ENCODE measurements around the gene MYBBP1A. TPM values are rescaled to one million over a fixed set of nuclear protein-coding genes. Genes with fewer than 3 reads are reported as not detected.

MYBBP1A gene
- total RNA-seq, 1 experiment from 2014 or later, result 130 TPM

DNA sequence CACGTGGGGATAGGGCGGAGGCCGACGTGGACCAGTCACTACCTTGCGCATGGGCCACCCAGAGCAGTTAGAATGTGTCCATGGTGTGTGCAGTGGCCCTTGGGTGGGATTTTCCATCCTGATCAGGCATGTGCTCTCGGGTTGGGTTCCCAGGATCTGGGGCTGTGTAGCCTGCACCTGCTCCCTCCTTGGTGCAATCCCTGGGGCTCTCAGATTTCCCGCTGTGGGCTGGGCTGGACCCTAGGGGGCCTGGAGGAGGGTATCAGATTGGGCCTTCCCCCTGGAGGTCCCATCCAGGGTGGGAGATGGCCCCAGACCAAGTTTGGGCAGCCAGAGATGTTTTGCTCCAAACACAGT is 30.4 kb upstream of the MYBBP1A start:
- BruUV-seq (replicated peaks), result no TSS peak
- no peak overlapping the region for H3K27ac ChIP-seq (ENCODE audit: low read depth, low read length)
- no peak for ATAC-seq
- H3K27me3 ChIP-seq (ENCODE audit: insufficient read depth, low read length), result peaks cover 5% of the 10 kb centered on the region; the same call in 1 of the 2 replicates
- no peak overlapping the region for H2AFZ ChIP-seq (ENCODE audit: low read depth, low read length, poor library complexity, severe bottlenecking)
- TF ChIP-seq EZH2phosphoT487 (IDR thresholded peaks at IDR 0.05; ENCODE audit: borderline replicate concordance) (no peak), POLR2A (IDR thresholded peaks at IDR 0.05; ENCODE audit: borderline replicate concordance, extremely low read depth, insufficient read depth, insufficient read length) (no peak), ATF3 (IDR thresholded peaks at IDR 0.05) (no peak), TCF7L2 (IDR thresholded peaks at IDR 0.05; ENCODE audit: borderline replicate concordance, extremely low read depth, insufficient read depth, insufficient read length) (no peak), FOSL1 (IDR thresholded peaks at IDR 0.05; ENCODE audit: low read depth) (no peak), ELF1 (IDR thresholded peaks at IDR 0.05; ENCODE audit: borderline replicate concordance, low read depth) (no peak), CBX3 (IDR thresholded peaks at IDR 0.05; ENCODE audit: low read depth) (no peak), ZFX (IDR thresholded peaks at IDR 0.05) (no peak)
- TF ChIP-seq, protein P1, sequence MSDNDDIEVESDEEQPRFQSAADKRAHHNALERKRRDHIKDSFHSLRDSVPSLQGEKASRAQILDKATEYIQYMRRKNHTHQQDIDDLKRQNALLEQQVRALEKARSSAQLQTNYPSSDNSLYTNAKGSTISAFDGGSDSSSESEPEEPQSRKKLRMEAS (IDR thresholded peaks at IDR 0.05), result no peak
- peak overlapping the region; percentile 98; the same call in 1 of the 2 replicates for H3K4me2 ChIP-seq (ENCODE audit: low read length)
- no peak overlapping the region for H3K4me3 ChIP-seq (replicated peaks in 1 of 2; ENCODE audit: low read depth in 1 of 2, low read length in 2 of 2)
- no peaks in the 10 kb centered on the region for H3K9me3 ChIP-seq (ENCODE audit: control insufficient read depth in 1 of 2, insufficient read depth in 1 of 2, low read depth in 1 of 2, low read length in 2 of 2)
- no peaks in the 10 kb centered on the region for H4K20me1 ChIP-seq (ENCODE audit: insufficient read depth)
- H3K9ac ChIP-seq (ENCODE audit: low read length), result no peak overlapping the region
- ChIA-PET RAD21 (ENCODE audit: low non-redundant PET in 1 of 2, low total read pairs in 2 of 2, uncharacterized antibody in 2 of 2, unreplicated experiment in 2 of 2) (no interaction called here), POLR2A (no interaction called here), CTCF (no interaction called here)
- H3K36me3 ChIP-seq (ENCODE audit: control insufficient read depth in 1 of 2, insufficient read depth in 2 of 2, low read length in 2 of 2), result no peaks in the 10 kb centered on the region
- no peaks in the 10 kb centered on the region for H3K9me2 ChIP-seq (ENCODE audit: insufficient read depth)
- peaks cover 5 to 23% of the 10 kb centered on the region in 2 experiments; a peak in 3 of 4 replicates for H3K4me1 ChIP-seq (ENCODE audit: control insufficient read depth in 1 of 2, insufficient read depth in 2 of 2, low read length in 2 of 2)
- no peaks in the 10 kb centered on the region for H3K79me2 ChIP-seq (ENCODE audit: insufficient read depth, low read length)
- no peak for DNase-seq (ENCODE audit: low read depth, low spot score)
- intact Hi-C loops (cut with micrococcal nuclease), result no loop called here

- H3K79me2 ChIP-seq (ENCODE audit: insufficient read depth, low read length), result no peaks in the 10 kb centered on the region
- TF ChIP-seq POLR2AphosphoS5 (IDR thresholded peaks at IDR 0.05; ENCODE audit: low read depth, low read length), result no peak
- H3K9me3 ChIP-seq (ENCODE audit: control insufficient read depth in 1 of 2, insufficient read depth in 1 of 2, low read depth in 1 of 2, low read length in 2 of 2), result no peaks in the 10 kb centered on the region
- H3K4me3 ChIP-seq (replicated peaks in 1 of 2; ENCODE audit: low read depth in 1 of 2, low read length in 2 of 2), result peak overlapping the region; percentile 7 to 65; a peak in 2 of 4 replicates
- H3K9ac ChIP-seq (ENCODE audit: low read length), result peak overlapping the region; percentile 55
- ATAC-seq (no peak; the same call in 1 of the 2 replicates), DNase-seq (ENCODE audit: low read depth, low spot score) (no peak)
- no peaks in the 10 kb centered on the region for H3K9me2 ChIP-seq (ENCODE audit: insufficient read depth)
- ChIA-PET CTCF (interaction anchor here (2.0 kb wide), 1 partner anchor 18 kb away, joined by 19 read pairs; no protein-coding TSS in a partner anchor), RAD21 (ENCODE audit: low non-redundant PET in 1 of 2, low total read pairs in 2 of 2, uncharacterized antibody in 2 of 2, unreplicated experiment in 2 of 2) (no interaction called here), POLR2A (interaction anchor here (1.4 kb wide), 1 partner anchor 18 kb away, joined by 4 read pairs; no protein-coding TSS in a partner anchor)
- intact Hi-C loops (cut with micrococcal nuclease), result no loop called here
- H3K4me2 ChIP-seq (ENCODE audit: low read length), result peak overlapping the region; percentile 98
- H3K36me3 ChIP-seq (ENCODE audit: control insufficient read depth in 1 of 2, insufficient read depth in 2 of 2, low read length in 2 of 2), result no peaks in the 10 kb centered on the region
- peaks cover 5 to 23% of the 10 kb centered on the region in 2 experiments; a peak in 3 of 4 replicates for H3K4me1 ChIP-seq (ENCODE audit: control insufficient read depth in 1 of 2, insufficient read depth in 2 of 2, low read length in 2 of 2)
- BruUV-seq (replicated peaks), result no TSS peak
- peaks cover 5% of the 10 kb centered on the region; the same call in 1 of the 2 replicates for H3K27me3 ChIP-seq (ENCODE audit: insufficient read depth, low read length)
- no peaks in the 10 kb centered on the region for H4K20me1 ChIP-seq (ENCODE audit: insufficient read depth)
- H2AFZ ChIP-seq (ENCODE audit: low read depth, low read length, poor library complexity, severe bottlenecking), result no peak overlapping the region
- H3K27ac ChIP-seq (ENCODE audit: low read depth, low read length), result no peak overlapping the region; the same call in 1 of the 2 replicates
Measured at GRCh38 chr17:4584917-4585637, 29.9 kb upstream of the MYBBP1A start.
